Liver (tissue), 9 donors: ENCODE results near the gene SLC25A38. TPM values are rescaled to one million over a fixed set of nuclear protein-coding genes. Genes with fewer than 3 reads are reported as not detected.

Experiments
- DNase-seq: peaks from one replicate; pipeline ENCODE4 v3.0.0-alpha.2; 2017; ENCODE audit warnings: low spot score
- H3K27ac ChIP-seq, 2 donors: one replicate each; pipeline ENCODE4 v1.7.0; 2013; ENCODE audit warnings: inconsistent platforms in 2 of 2, low read length in 2 of 2, control low read depth in 1 of 2, low read depth in 1 of 2, mild to moderate bottlenecking in 1 of 2
- H3K27me3 ChIP-seq, 4 donors: one replicate each; pipeline versions ENCODE4 v1.6.1 to v1.7.0; 2013; ENCODE audit warnings: low read length in 3 of 4, inconsistent platforms in 1 of 4, mild to moderate bottlenecking in 1 of 4, moderate library complexity in 1 of 4; ENCODE audit not compliant: control insufficient read depth in 4 of 4, insufficient read depth in 4 of 4
- H3K36me3 ChIP-seq, 4 donors: one replicate each; pipeline versions ENCODE4 v1.6.1 to v1.7.0; 2013; ENCODE audit warnings: low read length in 3 of 4, mild to moderate bottlenecking in 3 of 4, low read depth in 1 of 4, moderate library complexity in 1 of 4; ENCODE audit not compliant: control insufficient read depth in 4 of 4, insufficient read depth in 3 of 4
- H3K4me1 ChIP-seq, 4 donors: one replicate each; pipeline versions ENCODE4 v1.6.1 to v1.7.0; 2013; ENCODE audit warnings: low read length in 3 of 4, mild to moderate bottlenecking in 3 of 4, moderate library complexity in 1 of 4; ENCODE audit not compliant: control insufficient read depth in 4 of 4, insufficient read depth in 4 of 4
- H3K4me3 ChIP-seq, 3 donors: one replicate each; pipeline versions ENCODE4 v1.6.1 to v1.7.0; 2013; ENCODE audit warnings: low read length in 3 of 3, control low read depth in 1 of 3, low read depth in 1 of 3, mild to moderate bottlenecking in 1 of 3
- H3K9ac ChIP-seq, 2 donors: one replicate each; pipeline ENCODE4 v1.7.0; 2013; ENCODE audit warnings: low read length in 2 of 2, mild to moderate bottlenecking in 2 of 2, moderate library complexity in 2 of 2, control low read depth in 1 of 2, low read depth in 1 of 2
- H3K9me3 ChIP-seq, 4 donors: one replicate each; pipeline versions ENCODE4 v1.6.1 to v1.7.0; 2013; ENCODE audit warnings: low read length in 3 of 4; ENCODE audit not compliant: control insufficient read depth in 4 of 4
- EGR1 ChIP-seq, 2 donors: IDR thresholded peaks; 2 replicates each; pipeline ENCODE4 v1.6.1; 2016 to 2018; ENCODE audit warnings: antibody characterized with exemption in 2 of 2, low read depth in 2 of 2
- FOXA1 ChIP-seq: IDR thresholded peaks from 2 replicates; pipeline ENCODE4 v1.6.1; 2016; ENCODE audit warnings: antibody characterized with exemption
- FOXA2 ChIP-seq: IDR thresholded peaks from 2 replicates; pipeline ENCODE4 v1.6.1; 2016; ENCODE audit warnings: antibody characterized with exemption
- GABPA ChIP-seq, 2 donors: IDR thresholded peaks in 1 of 2; conservative IDR thresholded peaks in 1 of 2; 2 replicates each; pipeline ENCODE4 v1.6.1; 2016; ENCODE audit warnings: antibody characterized with exemption in 2 of 2, mild to moderate bottlenecking in 1 of 2, moderate library complexity in 1 of 2
- HNF4A ChIP-seq, 2 donors: conservative IDR thresholded peaks; 2 replicates each; pipeline ENCODE4 v1.6.1; 2016; ENCODE audit warnings: antibody characterized with exemption in 2 of 2, mild to moderate bottlenecking in 2 of 2
- HNF4G ChIP-seq: IDR thresholded peaks from 2 replicates; pipeline ENCODE4 v1.6.1; 2016; ENCODE audit warnings: antibody characterized with exemption
- JUND ChIP-seq, 2 donors: IDR thresholded peaks; 2 replicates each; pipeline ENCODE4 v1.6.1; 2016; ENCODE audit warnings: antibody characterized with exemption in 2 of 2
- NR2F2 ChIP-seq: IDR thresholded peaks from 2 replicates; pipeline ENCODE4 v1.6.1; 2016; ENCODE audit warnings: antibody characterized with exemption
- RAD21 ChIP-seq, 2 donors: IDR thresholded peaks; 2 replicates each; pipeline ENCODE4 v1.6.1; 2016; ENCODE audit warnings: antibody characterized with exemption in 2 of 2, mild to moderate bottlenecking in 2 of 2
- RXRA ChIP-seq, 2 donors: IDR thresholded peaks; 2 replicates each; pipeline ENCODE4 v1.6.1; 2017 to 2018; ENCODE audit warnings: antibody characterized with exemption in 2 of 2, mild to moderate bottlenecking in 1 of 2
- SP1 ChIP-seq: IDR thresholded peaks from 2 replicates; pipeline ENCODE4 v1.6.1; 2018; ENCODE audit warnings: antibody characterized with exemption, mild to moderate bottlenecking
- TAF1 ChIP-seq: conservative IDR thresholded peaks from 2 replicates; pipeline ENCODE4 v1.6.1; 2016; ENCODE audit warnings: antibody characterized with exemption, mild to moderate bottlenecking
- WGBS: extraction: QIAGEN DNeasy Blood & Tissue Kit; methylation state at CpG from one replicate; pipeline ENCODE4 v1.1.7; 2013; 5-methylcytosine and 5-hydroxymethylcytosine counted together
- polyA plus RNA-seq, 2 donors: library from polyadenylated mRNA; stranded (reverse) in 1 of 2; unstranded in 1 of 2; fragments of 200-250 nt in 1 of 2; fragments of >200 nt in 1 of 2; fragmentation: Nextera tagmentation in 1 of 2; extraction: Ambion mirVana in 1 of 2; gene quantifications; one replicate each; pipeline versions ENCODE4 v1.2.1 to v1.2.3, GENCODE V29; 2013 to 2015
- total RNA-seq, 2 donors: library from RNA; depleted of rRNA; stranded (reverse); fragments of >200 nt; gene quantifications; one replicate each; pipeline ENCODE4 v1.2.3, GENCODE V29; 2014
- TF ChIP-seq, protein P1 (sequence below): IDR thresholded peaks from 2 replicates; pipeline ENCODE4 v1.6.1; 2016; ENCODE audit warnings: antibody characterized with exemption, mild to moderate bottlenecking
- TF ChIP-seq, protein P2 (sequence below): IDR thresholded peaks from 2 replicates; pipeline ENCODE4 v1.6.1; 2016; ENCODE audit warnings: antibody characterized with exemption
- TF ChIP-seq, protein P3 (sequence below): IDR thresholded peaks from 2 replicates; pipeline ENCODE4 v1.6.1; 2016; ENCODE audit warnings: antibody characterized with exemption
- donor health status: healthy.
- donor health status: healthy.
- donor health status: healthy.
- donor health status: healthy.
- donor health status: healthy.

Gene SLC25A38
- total and polyA plus RNA-seq, 4 donors: 19.8 to 44.4 (median 24.3) TPM

DNA sequence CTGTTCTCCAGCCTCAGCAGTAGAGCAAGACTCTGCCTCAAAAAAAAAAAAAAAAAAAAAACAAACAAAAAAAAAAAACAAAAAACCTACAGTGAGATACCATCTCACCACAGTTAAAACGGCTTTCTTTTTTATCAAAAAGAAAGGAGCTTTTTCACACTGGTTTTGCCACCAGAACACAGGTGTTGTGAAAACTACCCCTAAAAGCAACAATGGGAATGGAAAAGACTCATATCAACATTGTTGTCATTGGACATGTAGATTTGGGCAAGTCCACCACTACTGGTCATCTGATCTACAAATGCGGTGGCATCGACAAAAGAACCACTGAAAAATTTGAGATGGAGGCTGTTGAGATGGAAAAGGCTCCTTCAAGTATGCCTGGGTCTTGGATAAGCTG lies 24.8 kb upstream of the SLC25A38 start (continued):
- TF ChIP-seq, protein P1, sequence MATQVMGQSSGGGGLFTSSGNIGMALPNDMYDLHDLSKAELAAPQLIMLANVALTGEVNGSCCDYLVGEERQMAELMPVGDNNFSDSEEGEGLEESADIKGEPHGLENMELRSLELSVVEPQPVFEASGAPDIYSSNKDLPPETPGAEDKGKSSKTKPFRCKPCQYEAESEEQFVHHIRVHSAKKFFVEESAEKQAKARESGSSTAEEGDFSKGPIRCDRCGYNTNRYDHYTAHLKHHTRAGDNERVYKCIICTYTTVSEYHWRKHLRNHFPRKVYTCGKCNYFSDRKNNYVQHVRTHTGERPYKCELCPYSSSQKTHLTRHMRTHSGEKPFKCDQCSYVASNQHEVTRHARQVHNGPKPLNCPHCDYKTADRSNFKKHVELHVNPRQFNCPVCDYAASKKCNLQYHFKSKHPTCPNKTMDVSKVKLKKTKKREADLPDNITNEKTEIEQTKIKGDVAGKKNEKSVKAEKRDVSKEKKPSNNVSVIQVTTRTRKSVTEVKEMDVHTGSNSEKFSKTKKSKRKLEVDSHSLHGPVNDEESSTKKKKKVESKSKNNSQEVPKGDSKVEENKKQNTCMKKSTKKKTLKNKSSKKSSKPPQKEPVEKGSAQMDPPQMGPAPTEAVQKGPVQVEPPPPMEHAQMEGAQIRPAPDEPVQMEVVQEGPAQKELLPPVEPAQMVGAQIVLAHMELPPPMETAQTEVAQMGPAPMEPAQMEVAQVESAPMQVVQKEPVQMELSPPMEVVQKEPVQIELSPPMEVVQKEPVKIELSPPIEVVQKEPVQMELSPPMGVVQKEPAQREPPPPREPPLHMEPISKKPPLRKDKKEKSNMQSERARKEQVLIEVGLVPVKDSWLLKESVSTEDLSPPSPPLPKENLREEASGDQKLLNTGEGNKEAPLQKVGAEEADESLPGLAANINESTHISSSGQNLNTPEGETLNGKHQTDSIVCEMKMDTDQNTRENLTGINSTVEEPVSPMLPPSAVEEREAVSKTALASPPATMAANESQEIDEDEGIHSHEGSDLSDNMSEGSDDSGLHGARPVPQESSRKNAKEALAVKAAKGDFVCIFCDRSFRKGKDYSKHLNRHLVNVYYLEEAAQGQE: no peak
- TF ChIP-seq, protein P2, sequence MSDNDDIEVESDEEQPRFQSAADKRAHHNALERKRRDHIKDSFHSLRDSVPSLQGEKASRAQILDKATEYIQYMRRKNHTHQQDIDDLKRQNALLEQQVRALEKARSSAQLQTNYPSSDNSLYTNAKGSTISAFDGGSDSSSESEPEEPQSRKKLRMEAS: no peak
- TF ChIP-seq NR2F2: no peak
- TF ChIP-seq GABPA (IDR thresholded peaks at IDR 0.05 in 1 of 2, conservative IDR thresholded peaks at IDR 0.05 in 1 of 2): no peak
- TF ChIP-seq EGR1 (IDR thresholded peaks at IDR 0.05; ENCODE audit: low read depth in 2 of 2): no peak
- TF ChIP-seq SP1: no peak
- no peak for TF ChIP-seq HNF4G

DNA sequence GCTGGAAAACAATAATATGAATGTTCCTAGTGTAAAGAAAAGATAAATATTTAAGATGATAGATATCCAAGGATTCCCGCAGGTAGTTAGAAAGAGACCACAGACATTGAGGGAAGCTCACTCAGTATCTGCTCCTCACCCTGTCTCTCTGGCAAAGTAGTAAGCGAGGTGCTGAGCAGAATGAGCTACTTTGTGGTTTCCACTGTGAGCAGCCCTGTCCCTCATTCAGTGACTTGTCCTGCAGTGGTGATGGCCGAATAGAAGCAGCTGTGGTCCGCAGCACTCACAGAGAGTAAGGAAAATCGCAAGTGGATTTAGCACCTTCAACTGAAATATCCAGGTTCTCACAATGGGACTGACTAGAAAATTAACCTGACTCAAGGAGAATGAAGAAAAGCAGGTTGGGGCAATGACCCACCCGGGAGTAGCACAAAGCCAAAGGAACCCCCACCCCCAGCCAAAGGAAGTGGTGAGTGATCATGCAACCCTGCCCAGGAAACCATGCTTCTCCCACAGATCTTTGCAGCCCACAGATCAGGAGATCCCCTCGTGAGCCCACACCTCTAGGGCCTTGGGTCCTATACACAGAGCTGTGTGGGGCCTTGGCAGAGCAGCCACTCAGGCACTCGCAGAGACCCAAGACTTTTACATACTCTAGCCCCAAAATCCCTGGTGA lies 21.8 kb upstream of the SLC25A38 start:
- Histone ChIP-seq H3K4me3 (no peak overlapping the region), H3K27ac (no peak overlapping the region), H3K36me3 (no peaks in the 10 kb centered on the region), H3K4me1 (peaks cover 0 to 2% (median 0%) of the 10 kb centered on the region in 4 donors), H3K27me3 (no peaks in the 10 kb centered on the region), H3K9me3 (no peaks in the 10 kb centered on the region), H3K9ac (no peak overlapping the region)
- DNase-seq: no peak
- WGBS: 81% methylated on average over 8 of the region's 8 CpGs
- TF ChIP-seq HNF4G: no peak
- TF ChIP-seq NR2F2: no peak
- TF ChIP-seq TAF1: no peak
- TF ChIP-seq, protein P3, sequence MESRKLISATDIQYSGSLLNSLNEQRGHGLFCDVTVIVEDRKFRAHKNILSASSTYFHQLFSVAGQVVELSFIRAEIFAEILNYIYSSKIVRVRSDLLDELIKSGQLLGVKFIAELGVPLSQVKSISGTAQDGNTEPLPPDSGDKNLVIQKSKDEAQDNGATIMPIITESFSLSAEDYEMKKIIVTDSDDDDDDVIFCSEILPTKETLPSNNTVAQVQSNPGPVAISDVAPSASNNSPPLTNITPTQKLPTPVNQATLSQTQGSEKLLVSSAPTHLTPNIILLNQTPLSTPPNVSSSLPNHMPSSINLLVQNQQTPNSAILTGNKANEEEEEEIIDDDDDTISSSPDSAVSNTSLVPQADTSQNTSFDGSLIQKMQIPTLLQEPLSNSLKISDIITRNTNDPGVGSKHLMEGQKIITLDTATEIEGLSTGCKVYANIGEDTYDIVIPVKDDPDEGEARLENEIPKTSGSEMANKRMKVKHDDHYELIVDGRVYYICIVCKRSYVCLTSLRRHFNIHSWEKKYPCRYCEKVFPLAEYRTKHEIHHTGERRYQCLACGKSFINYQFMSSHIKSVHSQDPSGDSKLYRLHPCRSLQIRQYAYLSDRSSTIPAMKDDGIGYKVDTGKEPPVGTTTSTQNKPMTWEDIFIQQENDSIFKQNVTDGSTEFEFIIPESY: no peak
- TF ChIP-seq, protein P2: no peak
- no peak for TF ChIP-seq RXRA (IDR thresholded peaks at IDR 0.05)
- no peak for TF ChIP-seq FOXA2
- TF ChIP-seq EGR1 (IDR thresholded peaks at IDR 0.05; ENCODE audit: low read depth in 2 of 2): no peak
- TF ChIP-seq, protein P1: no peak
- TF ChIP-seq FOXA1: no peak
- TF ChIP-seq HNF4A (conservative IDR thresholded peaks at IDR 0.05): no peak
- no peak for TF ChIP-seq RAD21 (IDR thresholded peaks at IDR 0.05)
- no peak for TF ChIP-seq SP1
- TF ChIP-seq JUND (IDR thresholded peaks at IDR 0.05): no peak
